ENCODE data around the gene PARN. TPM values are rescaled to one million over a fixed set of nuclear protein-coding genes. Genes with fewer than 3 reads are reported as not detected.

PARN gene
- total and polyA plus RNA-seq, 4 donors, result 8.1 to 32.2 (median 22.0) TPM

GRCh38 chr16:14473488-14473887 lies 156.6 kb downstream of the PARN start:
- Histone ChIP-seq H3K27me3 (ENCODE audit: control insufficient read depth in 1 of 2, insufficient read depth in 2 of 2, low read length in 1 of 2) (no peaks in the 10 kb centered on the region), H3K36me3 (ENCODE audit: control insufficient read depth in 1 of 2, insufficient read depth in 2 of 2, low read length in 1 of 2) (no peaks in the 10 kb centered on the region), H3K4me1 (ENCODE audit: control insufficient read depth in 1 of 2, insufficient read depth in 2 of 2, low read length in 2 of 2) (peaks cover 0 to 2% of the 10 kb centered on the region in 2 donors), H3K9me3 (ENCODE audit: control insufficient read depth, low read length) (no peaks in the 10 kb centered on the region), H3K27ac (ENCODE audit: low read depth in 1 of 2, low read length in 2 of 2) (no peak overlapping the region), H3K4me3 (ENCODE audit: low read length in 2 of 2) (no peak overlapping the region)
- 96 to 97% methylated on average over 5 of the region's 5 CpGs for WGBS, 2 donors
- ATAC-seq (ENCODE audit: low FRiP score) (no peak), DNase-seq (no peak)
- intact Hi-C loops (cut with DNase I), result loop anchor here in 1 of 2 donors (10.0 kb wide), 1 partner anchor 59 kb away; no protein-coding TSS in a partner anchor

GRCh38 chr16:14472357-14472756 lies 157.7 kb downstream of the PARN start:
- ATAC-seq (ENCODE audit: low FRiP score), result no peak
- WGBS, 2 donors, result 95 to 98% methylated on average over 2 of the region's 2 CpGs
- Histone ChIP-seq H3K4me1 (ENCODE audit: control insufficient read depth in 1 of 2, insufficient read depth in 2 of 2, low read length in 2 of 2) (peaks cover 0 to 2% of the 10 kb centered on the region in 2 donors), H3K4me3 (ENCODE audit: low read length in 2 of 2) (no peak overlapping the region), H3K27me3 (ENCODE audit: control insufficient read depth in 1 of 2, insufficient read depth in 2 of 2, low read length in 1 of 2) (no peaks in the 10 kb centered on the region), H3K9me3 (ENCODE audit: control insufficient read depth, low read length) (no peaks in the 10 kb centered on the region), H3K27ac (ENCODE audit: low read depth in 1 of 2, low read length in 2 of 2) (no peak overlapping the region), H3K36me3 (ENCODE audit: control insufficient read depth in 1 of 2, insufficient read depth in 2 of 2, low read length in 1 of 2) (no peaks in the 10 kb centered on the region)
- intact Hi-C loops (cut with DNase I), result loop anchor here in 1 of 2 donors (10.0 kb wide), 1 partner anchor 58 kb away; no protein-coding TSS in a partner anchor
- DNase-seq, result no peak

- H3K36me3 ChIP-seq (ENCODE audit: control insufficient read depth in 1 of 2, insufficient read depth in 2 of 2, low read length in 1 of 2), result no peaks in the 10 kb centered on the region
- H3K27me3 ChIP-seq (ENCODE audit: control insufficient read depth in 1 of 2, insufficient read depth in 2 of 2, low read length in 1 of 2), result no peaks in the 10 kb centered on the region
- H3K27ac ChIP-seq (ENCODE audit: low read depth in 1 of 2, low read length in 2 of 2), result no peak overlapping the region
- no peak overlapping the region for H3K4me3 ChIP-seq (ENCODE audit: low read length in 2 of 2)
- WGBS, 2 donors, result 88 to 89% methylated on average over 2 of the region's 2 CpGs
- no peak for DNase-seq
- peaks cover 0 to 2% of the 10 kb centered on the region in 2 donors for H3K4me1 ChIP-seq (ENCODE audit: control insufficient read depth in 1 of 2, insufficient read depth in 2 of 2, low read length in 2 of 2)
- H3K9me3 ChIP-seq (ENCODE audit: control insufficient read depth, low read length), result no peaks in the 10 kb centered on the region
- ATAC-seq (ENCODE audit: low FRiP score), result no peak
- intact Hi-C loops (cut with DNase I), result loop anchor here in 1 of 2 donors (10.0 kb wide), 1 partner anchor 56 kb away; no protein-coding TSS in a partner anchor
Measured at GRCh38 chr16:14470788-14471187, 159.3 kb downstream of the PARN start.

GRCh38 chr16:14465799-14466198 lies 164.3 kb downstream of the PARN start:
- no peaks in the 10 kb centered on the region for H3K4me1 ChIP-seq (ENCODE audit: control insufficient read depth in 1 of 2, insufficient read depth in 2 of 2, low read length in 2 of 2)
- H3K27ac ChIP-seq (ENCODE audit: low read depth in 1 of 2, low read length in 2 of 2), result no peak overlapping the region
- no peak for ATAC-seq (ENCODE audit: low FRiP score)
- no peaks in the 10 kb centered on the region for H3K36me3 ChIP-seq (ENCODE audit: control insufficient read depth in 1 of 2, insufficient read depth in 2 of 2, low read length in 1 of 2)
- 94 to 99% methylated on average over 3 of the region's 3 CpGs for WGBS, 2 donors
- intact Hi-C loops (cut with DNase I), result no loop called here
- no peaks in the 10 kb centered on the region for H3K9me3 ChIP-seq (ENCODE audit: control insufficient read depth, low read length)
- no peaks in the 10 kb centered on the region for H3K27me3 ChIP-seq (ENCODE audit: control insufficient read depth in 1 of 2, insufficient read depth in 2 of 2, low read length in 1 of 2)
- no peak for DNase-seq
- H3K4me3 ChIP-seq (ENCODE audit: low read length in 2 of 2), result no peak overlapping the region

- no peaks in the 10 kb centered on the region for H3K4me1 ChIP-seq (ENCODE audit: control insufficient read depth in 1 of 2, insufficient read depth in 2 of 2, low read length in 2 of 2)
- no peaks in the 10 kb centered on the region for H3K27me3 ChIP-seq (ENCODE audit: control insufficient read depth in 1 of 2, insufficient read depth in 2 of 2, low read length in 1 of 2)
- DNase-seq, result no peak
- H3K27ac ChIP-seq (ENCODE audit: low read depth in 1 of 2, low read length in 2 of 2), result no peak overlapping the region
- WGBS, 2 donors, result 99 to 100% methylated on average over 2 of the region's 2 CpGs
- no peak overlapping the region for H3K4me3 ChIP-seq (ENCODE audit: low read length in 2 of 2)
- H3K9me3 ChIP-seq (ENCODE audit: control insufficient read depth, low read length), result no peaks in the 10 kb centered on the region
- no peaks in the 10 kb centered on the region for H3K36me3 ChIP-seq (ENCODE audit: control insufficient read depth in 1 of 2, insufficient read depth in 2 of 2, low read length in 1 of 2)
- intact Hi-C loops (cut with DNase I), result no loop called here
- ATAC-seq (ENCODE audit: low FRiP score), result no peak
Measured at GRCh38 chr16:14464796-14465195, 165.3 kb downstream of the PARN start.

- H3K27me3 ChIP-seq (ENCODE audit: control insufficient read depth in 1 of 2, insufficient read depth in 2 of 2, low read length in 1 of 2), result no peaks in the 10 kb centered on the region
- intact Hi-C loops (cut with DNase I), result no loop called here
- no peaks in the 10 kb centered on the region for H3K9me3 ChIP-seq (ENCODE audit: control insufficient read depth, low read length)
- no peaks in the 10 kb centered on the region for H3K4me1 ChIP-seq (ENCODE audit: control insufficient read depth in 1 of 2, insufficient read depth in 2 of 2, low read length in 2 of 2)
- no peaks in the 10 kb centered on the region for H3K36me3 ChIP-seq (ENCODE audit: control insufficient read depth in 1 of 2, insufficient read depth in 2 of 2, low read length in 1 of 2)
- ATAC-seq (ENCODE audit: low FRiP score) (no peak), DNase-seq (no peak)
- WGBS, 2 donors, result 99 to 100% methylated on average over 2 of the region's 2 CpGs
- H3K27ac ChIP-seq (ENCODE audit: low read depth in 1 of 2, low read length in 2 of 2), result no peak overlapping the region
- no peak overlapping the region for H3K4me3 ChIP-seq (ENCODE audit: low read length in 2 of 2)
Measured at GRCh38 chr16:14464192-14464591, 165.9 kb downstream of the PARN start.

GRCh38 chr16:14462811-14463210 lies 167.2 kb downstream of the PARN start:
- intact Hi-C loops (cut with DNase I), result no loop called here
- no peaks in the 10 kb centered on the region for H3K27me3 ChIP-seq (ENCODE audit: control insufficient read depth in 1 of 2, insufficient read depth in 2 of 2, low read length in 1 of 2)
- no peak for ATAC-seq (ENCODE audit: low FRiP score)
- no peaks in the 10 kb centered on the region for H3K36me3 ChIP-seq (ENCODE audit: control insufficient read depth in 1 of 2, insufficient read depth in 2 of 2, low read length in 1 of 2)
- 91 to 96% methylated on average over 3 of the region's 3 CpGs for WGBS, 2 donors
- H3K4me1 ChIP-seq (ENCODE audit: control insufficient read depth in 1 of 2, insufficient read depth in 2 of 2, low read length in 2 of 2), result no peaks in the 10 kb centered on the region
- H3K9me3 ChIP-seq (ENCODE audit: control insufficient read depth, low read length), result no peaks in the 10 kb centered on the region
- no peak overlapping the region for H3K4me3 ChIP-seq (ENCODE audit: low read length in 2 of 2)
- no peak for DNase-seq
- H3K27ac ChIP-seq (ENCODE audit: low read depth in 1 of 2, low read length in 2 of 2), result no peak overlapping the region

- intact Hi-C loops (cut with DNase I), result no loop called here
- H3K27ac ChIP-seq (ENCODE audit: low read depth in 1 of 2, low read length in 2 of 2), result no peak overlapping the region
- H3K27me3 ChIP-seq (ENCODE audit: control insufficient read depth in 1 of 2, insufficient read depth in 2 of 2, low read length in 1 of 2), result no peaks in the 10 kb centered on the region
- ATAC-seq (ENCODE audit: low FRiP score) (no peak), DNase-seq (no peak)
- no peaks in the 10 kb centered on the region for H3K4me1 ChIP-seq (ENCODE audit: control insufficient read depth in 1 of 2, insufficient read depth in 2 of 2, low read length in 2 of 2)
- no peaks in the 10 kb centered on the region for H3K9me3 ChIP-seq (ENCODE audit: control insufficient read depth, low read length)
- no peak overlapping the region for H3K4me3 ChIP-seq (ENCODE audit: low read length in 2 of 2)
- WGBS, 2 donors, result 96 to 100% methylated on average over 1 of the region's 1 CpG
- H3K36me3 ChIP-seq (ENCODE audit: control insufficient read depth in 1 of 2, insufficient read depth in 2 of 2, low read length in 1 of 2), result no peaks in the 10 kb centered on the region
Measured at GRCh38 chr16:14460726-14461125, 169.3 kb downstream of the PARN start.

GRCh38 chr16:14458576-14458975 lies 171.5 kb downstream of the PARN start:
- intact Hi-C loops (cut with DNase I), result no loop called here
- Histone ChIP-seq H3K9me3 (ENCODE audit: control insufficient read depth, low read length) (no peaks in the 10 kb centered on the region), H3K27me3 (ENCODE audit: control insufficient read depth in 1 of 2, insufficient read depth in 2 of 2, low read length in 1 of 2) (no peaks in the 10 kb centered on the region), H3K4me1 (ENCODE audit: control insufficient read depth in 1 of 2, insufficient read depth in 2 of 2, low read length in 2 of 2) (no peaks in the 10 kb centered on the region), H3K4me3 (ENCODE audit: low read length in 2 of 2) (no peak overlapping the region), H3K36me3 (ENCODE audit: control insufficient read depth in 1 of 2, insufficient read depth in 2 of 2, low read length in 1 of 2) (no peaks in the 10 kb centered on the region), H3K27ac (ENCODE audit: low read depth in 1 of 2, low read length in 2 of 2) (no peak overlapping the region)
- 87 to 88% methylated on average over 7 of the region's 7 CpGs for WGBS, 2 donors
- ATAC-seq (ENCODE audit: low FRiP score), result no peak
- no peak for DNase-seq
